Activated T-cell treated with anti-CD3 and anti-CD28 coated beads, Interleukin-2, amount 50 U/mL, for 24 hours (primary cell): ENCODE measurements around the gene RASAL2.
"Not testable (repeated sequence)": the region's sequence is repeated elsewhere in the genome, so short reads cannot be mapped to it uniquely, and the experiment has no call there.

ENCODE experiments used
- DNase-seq: peaks from one replicate; pipeline ENCODE4 v3.0.0-alpha.2; 2020
- H3K27ac Mint-ChIP-seq: 2 replicates; pipeline ENCODE4 v1.8.0; 2020; ENCODE audit warnings: mild to moderate bottlenecking, mixed read lengths
- H3K27me3 Mint-ChIP-seq: 2 replicates; pipeline ENCODE4 v1.8.0; 2020; ENCODE audit warnings: mixed read lengths
- H3K36me3 Mint-ChIP-seq: 2 replicates; pipeline ENCODE4 v1.8.0; 2020; ENCODE audit warnings: low read depth, mixed read lengths
- H3K4me1 Mint-ChIP-seq: 2 replicates; pipeline ENCODE4 v1.8.0; 2020; ENCODE audit warnings: low read depth, mixed read lengths
- H3K4me3 Mint-ChIP-seq: 2 replicates; pipeline ENCODE4 v1.8.0; 2020; ENCODE audit warnings: mild to moderate bottlenecking, moderate library complexity, mixed read lengths
- H3K9me3 Mint-ChIP-seq: 2 replicates; pipeline ENCODE4 v1.8.0; 2020; ENCODE audit warnings: mixed read lengths

RASAL2 gene

GRCh38 chr1:178498896-178499675 is 405.2 kb downstream of the RASAL2 start:
- DNase-seq = no peak
- Mint-ChIP-seq H3K27ac (no peak overlapping the region), H3K36me3 (no peaks in the 10 kb centered on the region), H3K4me1 (no peaks in the 10 kb centered on the region), H3K9me3 (no peaks in the 10 kb centered on the region), H3K4me3 (no peak overlapping the region), H3K27me3 (peaks cover 4% of the 10 kb centered on the region)

GRCh38 chr1:178500091-178500770 is 406.3 kb downstream of the RASAL2 start:
- Mint-ChIP-seq H3K27ac (no peak overlapping the region), H3K27me3 (peaks cover 4% of the 10 kb centered on the region)

GRCh38 chr1:178500936-178501554 is 407.1 kb downstream of the RASAL2 start:
- Mint-ChIP-seq H3K4me1 (no peaks in the 10 kb centered on the region), H3K27ac (no peak overlapping the region), H3K4me3 (no peak overlapping the region), H3K9me3 (no peaks in the 10 kb centered on the region), H3K36me3 (no peaks in the 10 kb centered on the region), H3K27me3 (peaks cover 4% of the 10 kb centered on the region)
- DNase-seq = no peak

More at GRCh38 chr1:178500091-178500770, 406.3 kb downstream of the RASAL2 start:
- DNase-seq = no peak
- H3K36me3 Mint-ChIP-seq = no peaks in the 10 kb centered on the region
- no peaks in the 10 kb centered on the region for H3K4me1 Mint-ChIP-seq
- no peaks in the 10 kb centered on the region for H3K9me3 Mint-ChIP-seq
- no peak overlapping the region for H3K4me3 Mint-ChIP-seq

GRCh38 chr1:178501705-178502329 is 407.9 kb downstream of the RASAL2 start:
- Mint-ChIP-seq H3K36me3 (no peaks in the 10 kb centered on the region), H3K27me3 (peaks cover 4% of the 10 kb centered on the region), H3K4me1 (no peaks in the 10 kb centered on the region), H3K27ac (no peak overlapping the region), H3K4me3 (no peak overlapping the region), H3K9me3 (no peaks in the 10 kb centered on the region)
- peak; percentile 62 for DNase-seq

GRCh38 chr1:178502330-178502714 is 408.4 kb downstream of the RASAL2 start:
- Mint-ChIP-seq H3K27me3 (peaks cover 4% of the 10 kb centered on the region), H3K36me3 (no peaks in the 10 kb centered on the region), H3K4me1 (no peaks in the 10 kb centered on the region), H3K27ac (no peak overlapping the region), H3K4me3 (no peak overlapping the region), H3K9me3 (no peaks in the 10 kb centered on the region)
- DNase-seq = no peak

- Mint-ChIP-seq H3K4me1 (no peaks in the 10 kb centered on the region), H3K9me3 (no peaks in the 10 kb centered on the region), H3K36me3 (no peaks in the 10 kb centered on the region), H3K27ac (no peak overlapping the region), H3K27me3 (peaks cover 4% of the 10 kb centered on the region), H3K4me3 (no peak overlapping the region)
- no peak for DNase-seq
These were observed 409.0 kb downstream of the RASAL2 start for GRCh38 chr1:178502856-178503255.

GRCh38 chr1:178503316-178503715 is 409.4 kb downstream of the RASAL2 start:
- H3K36me3 Mint-ChIP-seq, H3K4me3 Mint-ChIP-seq, DNase-seq, H3K9me3 Mint-ChIP-seq, H3K27ac Mint-ChIP-seq, H3K27me3 Mint-ChIP-seq, H3K4me1 Mint-ChIP-seq: not testable (repeated sequence)

GRCh38 chr1:178503849-178504248 is 409.9 kb downstream of the RASAL2 start:
- Mint-ChIP-seq H3K9me3 (no peaks in the 10 kb centered on the region), H3K36me3 (no peaks in the 10 kb centered on the region), H3K4me3 (no peak overlapping the region), H3K27me3 (peaks cover 4% of the 10 kb centered on the region), H3K4me1 (no peaks in the 10 kb centered on the region), H3K27ac (no peak overlapping the region)
- DNase-seq = no peak

GRCh38 chr1:178504286-178504685 is 410.4 kb downstream of the RASAL2 start:
- H3K27ac Mint-ChIP-seq = no peak overlapping the region
- peaks cover 4% of the 10 kb centered on the region for H3K27me3 Mint-ChIP-seq
- H3K9me3 Mint-ChIP-seq = no peaks in the 10 kb centered on the region
- no peaks in the 10 kb centered on the region for H3K4me1 Mint-ChIP-seq
- no peak for DNase-seq
- H3K4me3 Mint-ChIP-seq = no peak overlapping the region
- no peaks in the 10 kb centered on the region for H3K36me3 Mint-ChIP-seq

GRCh38 chr1:178506177-178506576 is 412.3 kb downstream of the RASAL2 start:
- Mint-ChIP-seq H3K27ac (no peak overlapping the region), H3K27me3 (peaks cover 4% of the 10 kb centered on the region), H3K9me3 (no peaks in the 10 kb centered on the region), H3K4me1 (no peaks in the 10 kb centered on the region), H3K36me3 (no peaks in the 10 kb centered on the region), H3K4me3 (no peak overlapping the region)
- DNase-seq = no peak

- Mint-ChIP-seq H3K36me3 (no peaks in the 10 kb centered on the region), H3K4me3 (no peak overlapping the region), H3K27ac (no peak overlapping the region), H3K4me1 (no peaks in the 10 kb centered on the region), H3K9me3 (no peaks in the 10 kb centered on the region), H3K27me3 (peaks cover 4% of the 10 kb centered on the region)
- DNase-seq = no peak
These were observed 412.8 kb downstream of the RASAL2 start for GRCh38 chr1:178506669-178507068.

GRCh38 chr1:178509414-178510007 is 415.6 kb downstream of the RASAL2 start:
- H3K4me1 Mint-ChIP-seq = no peaks in the 10 kb centered on the region
- H3K9me3 Mint-ChIP-seq = no peaks in the 10 kb centered on the region
- H3K27me3 Mint-ChIP-seq = no peaks in the 10 kb centered on the region
- H3K27ac Mint-ChIP-seq = no peak overlapping the region
- DNase-seq = no peak
- H3K36me3 Mint-ChIP-seq = no peaks in the 10 kb centered on the region
- no peak overlapping the region for H3K4me3 Mint-ChIP-seq

- H3K4me1 Mint-ChIP-seq = no peaks in the 10 kb centered on the region
- H3K9me3 Mint-ChIP-seq = no peaks in the 10 kb centered on the region
- no peaks in the 10 kb centered on the region for H3K27me3 Mint-ChIP-seq
- no peak overlapping the region for H3K4me3 Mint-ChIP-seq
- H3K27ac Mint-ChIP-seq = no peak overlapping the region
- H3K36me3 Mint-ChIP-seq = no peaks in the 10 kb centered on the region
- no peak for DNase-seq
These were observed 416.3 kb downstream of the RASAL2 start for GRCh38 chr1:178510155-178510554.

GRCh38 chr1:178512566-178513277 is 418.8 kb downstream of the RASAL2 start, which contains the start of gene TEX35:
Gene TEX35 (plus strand): TSS chr1:178513109. CDS start chr1:178513189, 80 bp downstream.
- no peaks in the 10 kb centered on the region for H3K4me1 Mint-ChIP-seq
- H3K27ac Mint-ChIP-seq = no peak within 1 kb of the TSS
- H3K36me3 Mint-ChIP-seq = no peaks in the 10 kb centered on the region
- H3K4me3 Mint-ChIP-seq = no peak within 1 kb of the TSS
- H3K27me3 Mint-ChIP-seq = no peaks in the 10 kb centered on the region
- no peak for DNase-seq
- no peaks in the 10 kb centered on the region for H3K9me3 Mint-ChIP-seq
